Measurements from ENCODE around the gene ELOA.

The ELOA gene

GRCh38 chr1:23797478-23798448 is 54.5 kb downstream of the ELOA start:
- Histone ChIP-seq H3K4me3 (ENCODE audit: low read depth, low read length) (no peak overlapping the region), H3K9me3 (no peaks in the 10 kb centered on the region), H3K4me1 (no peaks in the 10 kb centered on the region), H3K36me3 (no peaks in the 10 kb centered on the region), H3K27me3 (no peaks in the 10 kb centered on the region)
- no peak for TF ChIP-seq CTCF (IDR thresholded peaks at IDR 0.05; ENCODE audit: low read depth, low read length)
- DNase-seq = no peak

DNA sequence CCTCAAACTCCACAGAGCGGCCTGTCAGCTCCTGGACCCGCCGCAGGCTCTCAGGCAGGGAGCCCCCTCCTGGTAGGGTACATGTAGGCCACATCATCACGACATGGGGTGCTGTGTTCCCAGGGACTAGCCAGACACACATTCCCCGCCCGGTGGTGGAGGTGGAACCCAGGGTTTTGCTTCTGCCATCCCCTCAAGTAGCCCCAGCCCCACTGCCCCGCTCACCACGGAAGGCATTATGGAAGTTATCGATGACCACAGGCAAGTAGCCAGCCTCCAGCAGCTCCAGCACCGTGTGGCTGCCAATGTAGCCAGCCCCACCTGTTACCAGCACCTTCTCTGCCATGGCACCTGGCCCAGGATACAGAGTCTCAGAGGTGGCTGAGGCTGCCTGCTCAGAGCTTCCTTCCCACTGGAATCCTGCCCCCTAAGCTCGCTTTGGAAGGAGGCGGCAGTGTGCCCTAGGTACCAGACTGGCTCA is 55.4 kb downstream of the ELOA start:
- TF ChIP-seq CTCF (IDR thresholded peaks at IDR 0.05; ENCODE audit: low read depth, low read length) = no peak
- no peaks in the 10 kb centered on the region for H3K36me3 ChIP-seq
- H3K4me1 ChIP-seq = no peaks in the 10 kb centered on the region
- no peak for DNase-seq
- H3K4me3 ChIP-seq (ENCODE audit: low read depth, low read length) = no peak overlapping the region
- H3K9me3 ChIP-seq = no peaks in the 10 kb centered on the region
- H3K27me3 ChIP-seq = no peaks in the 10 kb centered on the region

DNA sequence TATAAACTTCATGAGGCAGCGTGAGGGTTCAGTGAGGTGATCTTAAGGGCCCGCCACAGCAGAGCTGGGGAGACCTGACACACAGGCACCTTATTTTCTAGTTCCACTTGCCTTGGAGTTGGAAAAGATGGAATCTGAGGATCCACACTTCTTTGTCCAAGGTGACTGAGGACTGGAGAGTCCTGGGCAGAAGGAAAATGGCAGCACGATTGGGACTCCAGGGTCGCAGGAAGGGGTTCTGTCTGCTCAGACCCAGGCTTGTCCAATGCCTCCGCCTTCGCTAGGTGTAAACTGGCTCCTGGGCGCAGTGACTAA is 55.9 kb downstream of the ELOA start:
- no peaks in the 10 kb centered on the region for H3K27me3 ChIP-seq
- no peaks in the 10 kb centered on the region for H3K9me3 ChIP-seq
- DNase-seq = no peak
- H3K4me3 ChIP-seq (ENCODE audit: low read depth, low read length) = no peak overlapping the region
- no peaks in the 10 kb centered on the region for H3K4me1 ChIP-seq
- TF ChIP-seq CTCF (IDR thresholded peaks at IDR 0.05; ENCODE audit: low read depth, low read length) = no peak
- H3K36me3 ChIP-seq = no peaks in the 10 kb centered on the region

GRCh38 chr1:23799570-23800399 is 56.5 kb downstream of the ELOA start:
- no peaks in the 10 kb centered on the region for H3K27me3 ChIP-seq
- H3K9me3 ChIP-seq = no peaks in the 10 kb centered on the region
- no peaks in the 10 kb centered on the region for H3K36me3 ChIP-seq
- no peak for DNase-seq
- TF ChIP-seq CTCF (IDR thresholded peaks at IDR 0.05; ENCODE audit: low read depth, low read length) = no peak
- peak overlapping the region; percentile 67 for H3K4me3 ChIP-seq (ENCODE audit: low read depth, low read length)
- H3K4me1 ChIP-seq = no peaks in the 10 kb centered on the region

GRCh38 chr1:23800400-23801337 is 57.4 kb downstream of the ELOA start, which contains the start of gene GALE:
TSS of gene GALE (minus strand) at chr1:23800754. CDS start at chr1:23799007, 1,747 bp downstream.
- Histone ChIP-seq H3K4me3 (ENCODE audit: low read depth, low read length) (peak within 1 kb of the TSS; percentile 67), H3K27me3 (no peaks in the 10 kb centered on the region), H3K36me3 (no peaks in the 10 kb centered on the region), H3K4me1 (no peaks in the 10 kb centered on the region), H3K9me3 (no peaks in the 10 kb centered on the region)
- peak; percentile 91 for DNase-seq
- TF ChIP-seq CTCF (IDR thresholded peaks at IDR 0.05; ENCODE audit: low read depth, low read length) = no peak
